Glomerular visceral epithelial cell (primary cell): Measurements from ENCODE around the gene ZNF546.
A peak's percentile ranks its signal among the peaks of the same experiment; 100 is the strongest.

Source experiments
- DNase-seq: peaks from one replicate; pipeline ENCODE4 v3.0.0-alpha.2; 2016; ENCODE audit errors: extremely low spot score

Gene ZNF546

DNA sequence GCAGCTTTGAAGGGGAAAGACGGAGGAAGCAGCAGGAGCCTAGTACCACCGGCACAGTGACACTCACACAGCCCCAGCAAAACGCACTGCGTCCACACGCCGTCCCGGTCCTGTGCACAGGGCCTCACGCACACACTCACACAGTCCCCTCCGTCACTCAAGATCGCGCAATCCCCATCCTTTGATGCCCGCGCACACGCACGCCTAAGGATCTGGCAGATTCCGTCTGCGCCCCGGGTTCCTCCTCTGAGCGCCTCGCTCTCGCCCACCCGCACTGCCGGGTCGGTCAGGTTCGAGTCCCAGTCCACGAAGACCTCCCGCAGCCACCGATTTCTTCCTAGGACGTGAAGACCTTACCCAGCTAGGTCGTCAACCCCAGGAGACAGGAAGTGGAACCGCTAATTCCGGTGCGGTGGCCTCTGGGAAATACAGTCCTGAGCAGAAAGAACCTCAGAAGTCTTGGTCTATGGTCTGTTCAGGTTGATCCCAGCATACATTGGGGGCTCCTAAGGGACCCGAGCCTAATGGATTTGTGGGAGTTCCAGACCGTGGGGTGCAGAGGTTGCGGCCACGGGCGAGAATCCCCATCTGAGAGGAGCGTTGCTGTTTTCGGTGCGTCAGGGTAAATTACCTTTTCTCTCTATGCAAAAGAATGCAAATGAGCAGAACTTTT lies 59.1 kb downstream of the ZNF546 start, which contains the start of gene ZNF780B:
TSS of gene ZNF780B (minus strand) at position 400 of the 673 bp plus-strand sequence. CDS start 5,899 bp downstream, outside the sequence.
- peak; percentile 63 for DNase-seq

DNA sequence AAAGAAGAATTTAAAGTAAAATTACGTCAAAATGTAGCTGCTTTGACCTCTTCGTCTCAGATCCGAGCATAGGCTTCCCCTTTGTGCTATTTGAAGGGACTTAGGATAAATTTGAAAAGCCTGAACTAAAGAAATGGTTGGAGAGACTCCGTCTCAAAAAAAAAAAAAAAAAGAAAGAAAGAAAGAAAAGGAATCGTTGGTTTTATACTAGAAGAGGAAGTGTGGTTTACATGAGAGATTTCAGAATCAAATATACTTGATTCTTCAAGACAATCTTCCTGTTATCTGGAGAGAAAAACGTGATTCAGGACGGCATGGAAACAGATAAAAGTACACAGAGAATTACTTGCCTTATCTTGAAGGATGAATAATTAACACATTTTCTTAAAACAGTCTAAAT lies 59.6 kb downstream of the ZNF546 start:
- no peak for DNase-seq

DNA sequence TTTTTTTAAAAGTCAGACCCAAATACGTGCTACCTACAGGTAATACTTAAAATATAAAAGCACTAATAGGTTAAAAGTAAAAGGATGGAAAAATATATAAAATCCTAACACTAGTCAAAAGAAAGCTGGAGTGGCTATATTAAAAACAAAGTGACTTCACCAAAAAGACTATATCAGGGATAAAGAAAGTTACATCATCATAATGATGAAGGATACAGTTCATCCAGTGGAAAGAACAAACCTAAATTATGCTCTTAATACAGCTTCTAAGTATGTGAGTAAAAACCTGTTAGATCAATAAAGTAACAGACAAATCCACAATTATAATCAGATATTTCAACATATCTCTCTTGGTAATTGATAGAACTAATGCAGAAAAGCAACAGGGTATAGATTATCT lies 60.3 kb downstream of the ZNF546 start:
- DNase-seq = no peak

- no peak for DNase-seq
Observed at GRCh38 chr19:40059624-40060023, 62.8 kb downstream of the ZNF546 start.

GRCh38 chr19:40070058-40070457 lies 73.2 kb downstream of the ZNF546 start:
- no peak for DNase-seq
